KMS-11 (cell line): ENCODE measurements around the gene LMAN1.

ENCODE experiments used
- H2AFZ ChIP-seq: fragments of 200-600 bp; sonication (generic); 2 replicates; pipeline ENCODE4 v1.6.1; 2016; ENCODE audit warnings: antibody characterized with exemption, mixed run types, low read depth
- H3K27ac ChIP-seq: fragments of 200-600 bp; sonication (generic); 2 replicates; pipeline ENCODE4 v1.6.1; 2016; ENCODE audit warnings: mild to moderate bottlenecking, mixed run types
- H3K27me3 ChIP-seq: fragments of 200-600 bp; sonication (generic); 2 replicates; pipeline ENCODE4 v1.6.1; 2017; ENCODE audit warnings: mild to moderate bottlenecking, low read depth, mixed run types, moderate library complexity; ENCODE audit not compliant: insufficient read depth
- H3K36me3 ChIP-seq: fragments of 200-600 bp; sonication (generic); 2 replicates; pipeline ENCODE4 v1.6.1; 2017; ENCODE audit warnings: mild to moderate bottlenecking, mixed run types; ENCODE audit not compliant: insufficient read depth
- H3K4me1 ChIP-seq: fragments of 200-600 bp; sonication (generic); 2 replicates; pipeline ENCODE4 v1.6.1; 2016; ENCODE audit warnings: mild to moderate bottlenecking, low read depth, mixed run types; ENCODE audit not compliant: poor library complexity, severe bottlenecking
- H3K4me2 ChIP-seq: fragments of 200-600 bp; sonication (generic); 2 replicates; pipeline ENCODE4 v1.7.0; 2016; ENCODE audit warnings: mild to moderate bottlenecking, mixed run types
- H3K4me3 ChIP-seq: fragments of 200-600 bp; sonication (generic); IDR thresholded peaks from 2 replicates; pipeline ENCODE4 v1.6.1; 2017; ENCODE audit warnings: low read depth, low read length, mixed read lengths; ENCODE audit not compliant: insufficient read depth
- H3K79me2 ChIP-seq: fragments of 200-600 bp; sonication (generic); 2 replicates; pipeline ENCODE4 v1.6.1; 2016; ENCODE audit warnings: low read depth, mixed run types; ENCODE audit not compliant: insufficient read depth
- H3K9ac ChIP-seq: fragments of 200-600 bp; sonication (generic); 2 replicates; pipeline ENCODE4 v1.6.1; 2016; ENCODE audit warnings: mild to moderate bottlenecking, mixed run types
- H4K20me1 ChIP-seq: fragments of 200-600 bp; sonication (generic); 2 replicates; pipeline ENCODE4 v1.6.1; 2016; ENCODE audit warnings: mild to moderate bottlenecking, mixed run types; ENCODE audit not compliant: insufficient read depth
- TF ChIP-seq, protein P1 (sequence below): fragments of 200-600 bp; sonication (generic); conservative IDR thresholded peaks from 2 replicates; pipeline ENCODE4 v1.6.1; 2017; ENCODE audit warnings: low read depth, mild to moderate bottlenecking, antibody characterized with exemption, low read length, moderate library complexity, mixed read lengths

Gene LMAN1

GRCh38 chr18:59380706-59381105, 21.6 kb upstream of the LMAN1 start:
- no peak overlapping the region for H3K27ac ChIP-seq
- H3K4me3 ChIP-seq = no peak overlapping the region
- no peaks in the 10 kb centered on the region for H4K20me1 ChIP-seq
- TF ChIP-seq, protein P1, sequence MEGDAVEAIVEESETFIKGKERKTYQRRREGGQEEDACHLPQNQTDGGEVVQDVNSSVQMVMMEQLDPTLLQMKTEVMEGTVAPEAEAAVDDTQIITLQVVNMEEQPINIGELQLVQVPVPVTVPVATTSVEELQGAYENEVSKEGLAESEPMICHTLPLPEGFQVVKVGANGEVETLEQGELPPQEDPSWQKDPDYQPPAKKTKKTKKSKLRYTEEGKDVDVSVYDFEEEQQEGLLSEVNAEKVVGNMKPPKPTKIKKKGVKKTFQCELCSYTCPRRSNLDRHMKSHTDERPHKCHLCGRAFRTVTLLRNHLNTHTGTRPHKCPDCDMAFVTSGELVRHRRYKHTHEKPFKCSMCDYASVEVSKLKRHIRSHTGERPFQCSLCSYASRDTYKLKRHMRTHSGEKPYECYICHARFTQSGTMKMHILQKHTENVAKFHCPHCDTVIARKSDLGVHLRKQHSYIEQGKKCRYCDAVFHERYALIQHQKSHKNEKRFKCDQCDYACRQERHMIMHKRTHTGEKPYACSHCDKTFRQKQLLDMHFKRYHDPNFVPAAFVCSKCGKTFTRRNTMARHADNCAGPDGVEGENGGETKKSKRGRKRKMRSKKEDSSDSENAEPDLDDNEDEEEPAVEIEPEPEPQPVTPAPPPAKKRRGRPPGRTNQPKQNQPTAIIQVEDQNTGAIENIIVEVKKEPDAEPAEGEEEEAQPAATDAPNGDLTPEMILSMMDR = no peak
- no peak overlapping the region for H2AFZ ChIP-seq
- no peaks in the 10 kb centered on the region for H3K27me3 ChIP-seq
- H3K79me2 ChIP-seq = no peaks in the 10 kb centered on the region
- H3K9ac ChIP-seq = no peak overlapping the region
- H3K4me2 ChIP-seq = no peak overlapping the region
- H3K4me1 ChIP-seq = no peaks in the 10 kb centered on the region
- H3K36me3 ChIP-seq = no peaks in the 10 kb centered on the region

- H4K20me1 ChIP-seq = no peaks in the 10 kb centered on the region
- H3K27me3 ChIP-seq = no peaks in the 10 kb centered on the region
- no peaks in the 10 kb centered on the region for H3K4me1 ChIP-seq
- H3K27ac ChIP-seq = no peak overlapping the region
- no peak overlapping the region for H3K9ac ChIP-seq
- no peaks in the 10 kb centered on the region for H3K36me3 ChIP-seq
- H3K79me2 ChIP-seq = no peaks in the 10 kb centered on the region
- TF ChIP-seq, protein P1 = no peak
- H3K4me3 ChIP-seq = no peak overlapping the region
- H3K4me2 ChIP-seq = no peak overlapping the region
- no peak overlapping the region for H2AFZ ChIP-seq
These were observed 20.9 kb upstream of the LMAN1 start for GRCh38 chr18:59379772-59380522.

DNA sequence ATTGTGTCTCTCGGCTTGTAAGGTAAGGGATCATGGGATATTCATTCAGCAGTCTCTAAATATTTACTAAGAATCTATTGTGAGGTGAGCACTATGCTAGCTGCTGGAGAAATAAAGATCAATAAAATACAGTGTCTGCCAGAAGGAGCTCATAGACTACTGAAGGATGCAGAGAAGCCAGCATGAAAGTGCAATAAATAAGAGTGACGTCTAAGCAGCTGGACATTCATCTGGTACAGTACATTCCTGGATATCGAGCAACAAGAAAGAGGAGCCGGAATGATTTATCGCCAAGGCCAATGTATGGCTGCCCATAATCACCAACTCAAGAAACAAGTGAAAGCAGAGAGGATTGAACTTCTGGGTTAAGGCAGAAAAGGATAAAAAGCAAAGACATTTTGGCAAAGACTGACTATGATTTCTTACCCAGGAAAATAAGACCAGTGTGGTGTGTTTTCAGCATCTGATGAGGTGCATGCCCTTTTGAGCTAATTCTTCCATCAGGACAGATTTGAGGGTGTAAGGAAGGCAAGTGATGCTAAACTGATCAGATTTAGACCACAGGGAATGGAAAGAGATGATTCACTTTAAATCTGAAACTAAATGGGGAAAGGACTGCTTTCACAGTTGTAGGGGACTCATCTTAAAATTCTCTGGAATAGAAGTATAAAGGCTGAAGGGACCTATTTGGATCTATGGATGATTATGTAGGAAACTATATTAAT, 18.7 kb upstream of the LMAN1 start:
- H3K4me2 ChIP-seq = no peak overlapping the region
- H3K27me3 ChIP-seq = no peaks in the 10 kb centered on the region
- no peak overlapping the region for H3K27ac ChIP-seq
- H2AFZ ChIP-seq = no peak overlapping the region
- H3K36me3 ChIP-seq = no peaks in the 10 kb centered on the region
- H3K4me3 ChIP-seq = no peak overlapping the region
- H4K20me1 ChIP-seq = no peaks in the 10 kb centered on the region
- no peak overlapping the region for H3K9ac ChIP-seq
- no peaks in the 10 kb centered on the region for H3K4me1 ChIP-seq
- TF ChIP-seq, protein P1 = no peak
- no peaks in the 10 kb centered on the region for H3K79me2 ChIP-seq

- no peaks in the 10 kb centered on the region for H3K27me3 ChIP-seq
- no peak overlapping the region for H3K4me2 ChIP-seq
- no peaks in the 10 kb centered on the region for H4K20me1 ChIP-seq
- no peak overlapping the region for H2AFZ ChIP-seq
- H3K9ac ChIP-seq = no peak overlapping the region
- H3K4me3 ChIP-seq = no peak overlapping the region
- no peaks in the 10 kb centered on the region for H3K79me2 ChIP-seq
- TF ChIP-seq, protein P1 = no peak
- no peaks in the 10 kb centered on the region for H3K36me3 ChIP-seq
- H3K27ac ChIP-seq = no peak overlapping the region
- H3K4me1 ChIP-seq = no peaks in the 10 kb centered on the region
These were observed 17.4 kb upstream of the LMAN1 start for GRCh38 chr18:59376351-59376935.
